ENCODE measurements around the gene GSTM3.
A peak's percentile ranks its signal among the peaks of the same experiment; 100 is the strongest.

The GSTM3 gene

GRCh38 chr1:109775398-109775797 is 34.6 kb upstream of the GSTM3 start:
- no peak for DNase-seq

GRCh38 chr1:109773900-109774485 is 33.2 kb upstream of the GSTM3 start:
- DNase-seq, result peak in 2 of 56 donors; percentile 19 to 30

- DNase-seq, result peak in 51 of 56 donors; percentile 17 to 87 (median 62)
Measured at GRCh38 chr1:109773203-109773899, 32.5 kb upstream of the GSTM3 start.

GRCh38 chr1:109772658-109773202 is 31.9 kb upstream of the GSTM3 start:
- no peak for DNase-seq

- DNase-seq, result no peak
Measured at GRCh38 chr1:109771712-109772657, 31.1 kb upstream of the GSTM3 start.

- peak in 53 of 56 donors; percentile 15 to 88 (median 63) for DNase-seq
Measured at GRCh38 chr1:109770331-109771095, 29.7 kb upstream of the GSTM3 start.

GRCh38 chr1:109769330-109770078 is 28.7 kb upstream of the GSTM3 start:
- DNase-seq, result no peak

GRCh38 chr1:109768820-109769219 is 28.0 kb upstream of the GSTM3 start:
- DNase-seq, result peak in 6 of 56 donors; percentile 13 to 31 (median 25)

GRCh38 chr1:109768335-109768650 is 27.5 kb upstream of the GSTM3 start:
- no peak for DNase-seq

- DNase-seq, result no peak
Measured at GRCh38 chr1:109767637-109768334, 26.9 kb upstream of the GSTM3 start.

GRCh38 chr1:109766991-109767636 is 26.3 kb upstream of the GSTM3 start:
- peak in 1 of 56 donors; percentile 24 for DNase-seq

- no peak for DNase-seq
Measured at GRCh38 chr1:109765896-109766615, 25.2 kb upstream of the GSTM3 start.

- DNase-seq, result no peak
Measured at GRCh38 chr1:109765483-109765815, 24.6 kb upstream of the GSTM3 start.

GRCh38 chr1:109764561-109765482 is 24.0 kb upstream of the GSTM3 start:
- DNase-seq, result no peak

GRCh38 chr1:109763646-109764415 is 23.0 kb upstream of the GSTM3 start, which contains the start of gene EPS8L3:
TSS of gene EPS8L3 (minus strand) at chr1:109763923. CDS start at chr1:109761749, 2,174 bp downstream.
- no peak for DNase-seq
